Stimulated activated CD4-positive, alpha-beta T cell treated with anti-CD3 and anti-CD28 coated beads, Interleukin-15, amount 100 ng/mL, for 24 hours (primary cell): ENCODE data around the gene TIMM50.
A peak's percentile ranks its signal among the peaks of the same experiment; 100 is the strongest.

Source experiments
- DNase-seq: peaks from one replicate; pipeline ENCODE4 v3.0.0-alpha.2; 2020

The TIMM50 gene

GRCh38 chr19:39502640-39503417, 22.2 kb downstream of the TIMM50 start:
- DNase-seq = peak; percentile 83

- no peak for DNase-seq
Observed at GRCh38 chr19:39506598-39506943, 25.9 kb downstream of the TIMM50 start.

GRCh38 chr19:39506944-39507714, 26.5 kb downstream of the TIMM50 start:
- DNase-seq = peak; percentile 82

- DNase-seq = no peak
Observed at GRCh38 chr19:39507715-39508364, 27.2 kb downstream of the TIMM50 start.

- DNase-seq = no peak
Observed at GRCh38 chr19:39508629-39509028, 28.0 kb downstream of the TIMM50 start.

- DNase-seq = no peak
Observed at GRCh38 chr19:39509233-39509632, 28.6 kb downstream of the TIMM50 start.

- DNase-seq = no peak
Observed at GRCh38 chr19:39512988-39513387, 32.4 kb downstream of the TIMM50 start.

- DNase-seq = peak; percentile 21
Observed at GRCh38 chr19:39514840-39515550, 34.4 kb downstream of the TIMM50 start, which contains the start of gene SELENOV. SELENOV (plus strand) TSS chr19:39515139; CDS start chr19:39515213, 74 bp downstream.

- peak; percentile 31 for DNase-seq
Observed at GRCh38 chr19:39515551-39516191, 35.0 kb downstream of the TIMM50 start.

- DNase-seq = no peak
Observed at GRCh38 chr19:39516270-39516669, 35.6 kb downstream of the TIMM50 start.

- no peak for DNase-seq
Observed at GRCh38 chr19:39517432-39517831, 36.8 kb downstream of the TIMM50 start.

GRCh38 chr19:39518458-39518857, 37.8 kb downstream of the TIMM50 start:
- no peak for DNase-seq

- no peak for DNase-seq
Observed at GRCh38 chr19:39518975-39519374, 38.3 kb downstream of the TIMM50 start.

- no peak for DNase-seq
Observed at GRCh38 chr19:39520541-39521484, 40.2 kb downstream of the TIMM50 start.

- no peak for DNase-seq
Observed at GRCh38 chr19:39524495-39524894, 43.9 kb downstream of the TIMM50 start.

- DNase-seq = no peak
Observed at GRCh38 chr19:39525205-39525604, 44.6 kb downstream of the TIMM50 start.

GRCh38 chr19:39531834-39532232, 51.2 kb downstream of the TIMM50 start:
- no peak for DNase-seq

GRCh38 chr19:39532233-39533002, 51.8 kb downstream of the TIMM50 start, which contains the start of gene EID2B:
EID2B (minus strand) TSS chr19:39532852; CDS start chr19:39532802, 50 bp downstream.
- DNase-seq = peak; percentile 96

GRCh38 chr19:39533003-39533512, 52.4 kb downstream of the TIMM50 start:
- no peak for DNase-seq

GRCh38 chr19:39533791-39534190, 53.2 kb downstream of the TIMM50 start:
- DNase-seq = no peak
